ENCODE results near the gene NAP1L4.

Gene NAP1L4

GRCh38 chr11:2992234-2992996 lies at the start of gene NAP1L4:
Gene NAP1L4 (minus strand): TSS chr11:2992329. CDS start chr11:2979220, 13,109 bp downstream.
- DNase-seq (ENCODE audit: low read depth) = peak; percentile 98
- peak within 1 kb of the TSS; percentile 86 for H3K4me3 ChIP-seq (ENCODE audit: low read depth, low read length)
- TF ChIP-seq POLR2A (IDR thresholded peaks at IDR 0.05; ENCODE audit: extremely low read depth, insufficient read length) (peak; percentile 77), CTCF (IDR thresholded peaks at IDR 0.05; ENCODE audit: low read depth, low read length) (no peak), MAX (IDR thresholded peaks at IDR 0.05; ENCODE audit: low read depth, low read length) (peak; percentile 78), MYC (IDR thresholded peaks at IDR 0.05; ENCODE audit: low read depth, low read length) (peak; percentile 58; the same call in 1 of the 2 replicates)

- TF ChIP-seq MYC (IDR thresholded peaks at IDR 0.05; ENCODE audit: low read depth, low read length) = no peak
- no peak for DNase-seq (ENCODE audit: low read depth)
- no peak overlapping the region for H3K4me3 ChIP-seq (ENCODE audit: low read depth, low read length)
Measured at GRCh38 chr11:3040881-3041280, 48.8 kb upstream of the NAP1L4 start.

GRCh38 chr11:3037945-3038271 lies 45.8 kb upstream of the NAP1L4 start:
- no peak for TF ChIP-seq POLR2A (IDR thresholded peaks at IDR 0.05; ENCODE audit: extremely low read depth, insufficient read length)
- TF ChIP-seq MYC (IDR thresholded peaks at IDR 0.05; ENCODE audit: low read depth, low read length) = no peak
- no peak for TF ChIP-seq MAX (IDR thresholded peaks at IDR 0.05; ENCODE audit: low read depth, low read length)
- no peak for TF ChIP-seq CTCF (IDR thresholded peaks at IDR 0.05; ENCODE audit: low read depth, low read length)
- DNase-seq (ENCODE audit: low read depth) = no peak

GRCh38 chr11:3037040-3037944 lies 45.2 kb upstream of the NAP1L4 start:
- peak; percentile 69 for DNase-seq (ENCODE audit: low read depth)
- H3K4me3 ChIP-seq (ENCODE audit: low read depth, low read length) = no peak overlapping the region
- TF ChIP-seq POLR2A (IDR thresholded peaks at IDR 0.05; ENCODE audit: extremely low read depth, insufficient read length) = no peak
- TF ChIP-seq CTCF (IDR thresholded peaks at IDR 0.05; ENCODE audit: low read depth, low read length) = peak; percentile 66
- TF ChIP-seq MYC (IDR thresholded peaks at IDR 0.05; ENCODE audit: low read depth, low read length) = no peak

More at GRCh38 chr11:3037945-3038271, 45.8 kb upstream of the NAP1L4 start:
- H3K4me3 ChIP-seq (ENCODE audit: low read depth, low read length) = no peak overlapping the region

- no peak for DNase-seq (ENCODE audit: low read depth)
- no peak overlapping the region for H3K4me3 ChIP-seq (ENCODE audit: low read depth, low read length)
- TF ChIP-seq CTCF (IDR thresholded peaks at IDR 0.05; ENCODE audit: low read depth, low read length) = no peak
- no peak for TF ChIP-seq MAX (IDR thresholded peaks at IDR 0.05; ENCODE audit: low read depth, low read length)
- no peak for TF ChIP-seq MYC (IDR thresholded peaks at IDR 0.05; ENCODE audit: low read depth, low read length)
- TF ChIP-seq POLR2A (IDR thresholded peaks at IDR 0.05; ENCODE audit: extremely low read depth, insufficient read length) = no peak
Measured at GRCh38 chr11:3036419-3036818, 44.3 kb upstream of the NAP1L4 start.

GRCh38 chr11:3035333-3035732 lies 43.2 kb upstream of the NAP1L4 start:
- TF ChIP-seq MAX (IDR thresholded peaks at IDR 0.05; ENCODE audit: low read depth, low read length) = no peak
- no peak for TF ChIP-seq MYC (IDR thresholded peaks at IDR 0.05; ENCODE audit: low read depth, low read length)
- TF ChIP-seq POLR2A (IDR thresholded peaks at IDR 0.05; ENCODE audit: extremely low read depth, insufficient read length) = no peak
- TF ChIP-seq CTCF (IDR thresholded peaks at IDR 0.05; ENCODE audit: low read depth, low read length) = no peak
- DNase-seq (ENCODE audit: low read depth) = no peak
- H3K4me3 ChIP-seq (ENCODE audit: low read depth, low read length) = no peak overlapping the region
